Psoas muscle (tissue), 8 donors: ENCODE measurements around the gene CPOX. TPM values are rescaled to one million over a fixed set of nuclear protein-coding genes. Genes with fewer than 3 reads are reported as not detected.

Experiments
- ATAC-seq, 4 donors: fragments of 200-7000 bp; cut with Tn5 transposase; one replicate each; pipeline ENCODE4 v1.9.1; 2020; ENCODE audit warnings: moderate library complexity in 3 of 4, mild to moderate bottlenecking in 2 of 4
- DNase-seq, 2 donors: peaks; one replicate each; pipeline ENCODE4 v3.0.0-alpha.2; 2020
- H3K27ac ChIP-seq: fragments of 200-600 bp; one replicate; pipeline ENCODE4 v1.8.0; 2022
- H3K27me3 ChIP-seq, 3 donors: fragments of 200-600 bp in 1 of 3; one replicate each; pipeline versions ENCODE4 v1.6.1 to v1.8.0; 2013 to 2022; ENCODE audit warnings: low read length in 2 of 3, mild to moderate bottlenecking in 2 of 3, moderate library complexity in 1 of 3; ENCODE audit not compliant: insufficient read depth in 3 of 3
- H3K36me3 ChIP-seq, 2 donors: fragments of 200-600 bp in 1 of 2; one replicate each; pipeline versions ENCODE4 v1.6.1 to v1.8.0; 2013 to 2022; ENCODE audit warnings: low read depth in 1 of 2, mild to moderate bottlenecking in 1 of 2, moderate library complexity in 1 of 2; ENCODE audit not compliant: insufficient read depth in 1 of 2
- H3K4me1 ChIP-seq: fragments of 200-600 bp; one replicate; pipeline ENCODE4 v1.8.0; 2022
- H3K4me3 ChIP-seq: fragments of 200-600 bp; one replicate; pipeline ENCODE4 v1.8.0; 2022; ENCODE audit warnings: mild to moderate bottlenecking
- H3K9me3 ChIP-seq: fragments of 200-600 bp; one replicate; pipeline ENCODE4 v1.8.0; 2022
- CTCF ChIP-seq: fragments of 200-600 bp; IDR thresholded peaks from one replicate; pipeline ENCODE4 v1.8.0; 2022; ENCODE audit warnings: antibody characterized with exemption
- WGBS, 3 donors: extraction: QIAGEN DNeasy Blood & Tissue Kit; methylation state at CpG; one replicate each; pipeline versions ENCODE4 v1.1.6 to v1.1.7; 2013; 5-methylcytosine and 5-hydroxymethylcytosine counted together
- intact Hi-C, 2 donors: fragments of 100-400 bp; cut with DNase I; formaldehyde crosslinking; loops; one replicate each; pipeline versions ENCODE4 v1.11.0 to v1.14.2; 2022
- polyA plus RNA-seq, 3 donors: library from polyadenylated mRNA; stranded (reverse); fragments of 200-250 nt; gene quantifications; one replicate each; pipeline ENCODE4 v1.2.3, GENCODE V29; 2013
- total RNA-seq, 4 donors: library from RNA; stranded (reverse); fragmentation: NEBNext Ultra II Directional in 2 of 4; extraction: Animal tissue kit (Norgen Biotek cat#: 25700) in 2 of 4; gene quantifications; one replicate each; pipeline versions ENCODE4 v1.2.1 to v1.2.4, GENCODE V29; 2021 to 2023
- donor health status: healthy with polysubstance abuse.
- donor health status: DM: no; HTN: no; CAD: no; lungs with moderate emphysema.
- donor health status: Bipolar disorder and iron deficiency.
- donor health status: healthy.
- donor health status: DM: yes; HTN: yes; CAD: no.
- donor health status: DM: no; HTN: no; CAD: no.
- donor health status: DM: no; HTN: no; CAD: no.
- donor health status: DM: yes; HTN: yes; CAD: no.

Gene CPOX
- total and polyA plus RNA-seq, 7 donors, result 5.8 to 16.4 (median 7.1) TPM

DNA sequence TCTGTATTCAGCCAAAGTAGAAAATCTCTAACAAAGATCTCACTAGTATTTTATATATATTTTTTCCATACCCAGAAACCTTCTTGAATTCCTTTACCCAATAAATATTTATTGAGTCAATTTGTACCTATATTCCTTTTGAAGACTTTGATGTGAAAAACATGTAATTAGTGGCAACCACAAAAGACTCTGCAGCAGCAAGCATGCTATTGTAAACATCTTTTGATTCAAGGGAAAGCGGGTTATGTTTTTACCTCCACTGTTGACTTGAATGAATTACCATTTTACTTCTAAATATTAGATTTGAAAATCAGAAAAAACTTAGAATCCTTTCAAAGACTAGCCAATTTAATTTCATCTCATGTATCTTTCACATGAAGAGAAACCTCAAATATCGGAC lies 59.2 kb downstream of the CPOX start:
- H3K4me3 ChIP-seq, result no peak overlapping the region
- ATAC-seq (no peak), DNase-seq (no peak)
- H3K36me3 ChIP-seq, result no peaks in the 10 kb centered on the region
- peaks cover 8% of the 10 kb centered on the region for H3K4me1 ChIP-seq
- no peak overlapping the region for H3K27ac ChIP-seq
- WGBS, 3 donors, result 95 to 97% (median 96%) methylated on average over 2 of the region's 2 CpGs
- TF ChIP-seq CTCF, result no peak
- intact Hi-C loops, result no loop called here
- H3K9me3 ChIP-seq, result no peaks in the 10 kb centered on the region
- H3K27me3 ChIP-seq, result no peaks in the 10 kb centered on the region

- intact Hi-C loops, result no loop called here
- Histone ChIP-seq H3K27me3 (no peaks in the 10 kb centered on the region), H3K4me3 (no peak overlapping the region), H3K4me1 (peaks cover 8% of the 10 kb centered on the region), H3K36me3 (no peaks in the 10 kb centered on the region), H3K27ac (no peak overlapping the region), H3K9me3 (no peaks in the 10 kb centered on the region)
- TF ChIP-seq CTCF, result no peak
- ATAC-seq (no peak), DNase-seq (no peak)
- WGBS, 3 donors, result 89 to 94% (median 90%) methylated on average over 6 of the region's 6 CpGs
Measured at GRCh38 chr3:98532709-98533571, 60.5 kb downstream of the CPOX start.

- H3K36me3 ChIP-seq, result no peaks in the 10 kb centered on the region
- H3K27me3 ChIP-seq, result no peaks in the 10 kb centered on the region
- DNase-seq (no peak), ATAC-seq (no peak)
- no peak overlapping the region for H3K4me3 ChIP-seq
- no peak for TF ChIP-seq CTCF
- H3K4me1 ChIP-seq, result peaks cover 8% of the 10 kb centered on the region
- H3K27ac ChIP-seq, result no peak overlapping the region
- intact Hi-C loops, result no loop called here
- H3K9me3 ChIP-seq, result no peaks in the 10 kb centered on the region
- WGBS, 3 donors, result 82 to 93% (median 84%) methylated on average over 5 of the region's 5 CpGs
Measured at GRCh38 chr3:98532275-98532637, 61.2 kb downstream of the CPOX start.

GRCh38 chr3:98531622-98532274 lies 61.7 kb downstream of the CPOX start, which contains the start of gene GPR15:
Gene GPR15, plus strand, starts transcription at chr3:98531978. Its CDS starts 56 bp downstream, at chr3:98532034.
- ATAC-seq (no peak), DNase-seq (no peak)
- intact Hi-C loops, result no loop called here
- Histone ChIP-seq H3K27me3 (no peaks in the 10 kb centered on the region), H3K27ac (no peak within 1 kb of the TSS), H3K4me1 (peaks cover 8% of the 10 kb centered on the region), H3K36me3 (no peaks in the 10 kb centered on the region), H3K9me3 (no peaks in the 10 kb centered on the region), H3K4me3 (no peak within 1 kb of the TSS)
- TF ChIP-seq CTCF, result no peak
- WGBS, 3 donors, result 76 to 79% (median 79%) methylated on average over 7 of the region's 7 CpGs
